ENCODE results near the gene ATR.
A peak's percentile ranks its signal among the peaks of the same experiment; 100 is the strongest.
"Not testable (repeated sequence)": the region's sequence is repeated elsewhere in the genome, so short reads cannot be mapped to it uniquely, and the experiment has no call there.

ATR gene

DNA sequence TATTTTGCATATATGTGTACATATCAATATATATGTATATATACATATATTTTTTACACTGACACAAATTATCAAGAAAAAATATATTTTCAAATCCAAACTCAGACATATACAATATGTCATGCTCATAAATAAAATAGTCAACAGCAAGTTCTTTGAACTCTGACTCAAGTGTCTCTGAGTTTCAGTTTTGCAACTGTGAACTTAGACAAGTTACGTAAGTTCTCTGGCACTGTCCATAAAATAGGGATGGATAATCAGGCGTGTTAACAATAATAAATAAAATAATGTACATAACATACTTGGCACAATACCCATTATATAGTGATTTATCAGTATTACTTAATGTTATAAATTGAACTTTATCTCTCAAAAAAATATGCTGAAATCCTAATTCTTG lies 118.6 kb downstream of the ATR start:
- H3K4me3 ChIP-seq (ENCODE audit: insufficient read depth, low read depth, low read length), result no peak overlapping the region
- H3K36me3 ChIP-seq (ENCODE audit: control insufficient read depth, insufficient read depth, low read length), result no peaks in the 10 kb centered on the region
- no peak overlapping the region for H3K27ac ChIP-seq (ENCODE audit: insufficient read depth, low read depth, low read length, poor library complexity, severe bottlenecking)
- H3K4me1 ChIP-seq (ENCODE audit: control insufficient read depth, insufficient read depth, low read length), result no peaks in the 10 kb centered on the region
- H3K27me3 ChIP-seq (ENCODE audit: control insufficient read depth, insufficient read depth, low read length, poor library complexity, severe bottlenecking), result no peaks in the 10 kb centered on the region
- WGBS, 2 experiments, result 100% methylated on average over 1 of the region's 2 CpGs
- H3K9me3 ChIP-seq (ENCODE audit: control insufficient read depth, low read length), result no peaks in the 10 kb centered on the region

DNA sequence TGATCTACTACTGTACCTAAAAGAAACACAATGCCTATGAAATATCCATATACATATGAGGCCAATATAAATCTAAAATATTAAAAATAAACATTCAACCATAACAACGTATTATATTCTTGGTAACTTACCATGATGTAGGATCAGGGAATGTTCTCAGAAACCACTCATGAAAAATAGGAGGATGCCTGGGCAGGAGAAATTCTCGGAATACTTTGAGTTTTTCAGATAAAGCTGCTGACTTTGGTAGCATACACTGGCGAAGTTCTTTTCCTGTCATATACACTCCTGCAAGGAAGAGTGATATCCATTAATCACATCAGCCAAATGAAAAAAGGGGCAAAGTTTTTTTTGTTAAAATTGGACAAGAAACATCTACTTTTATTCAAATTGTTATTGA lies 119.4 kb downstream of the ATR start:
- Histone ChIP-seq H3K27me3 (ENCODE audit: control insufficient read depth, insufficient read depth, low read length, poor library complexity, severe bottlenecking) (no peaks in the 10 kb centered on the region), H3K36me3 (ENCODE audit: control insufficient read depth, insufficient read depth, low read length) (no peaks in the 10 kb centered on the region), H3K9me3 (ENCODE audit: control insufficient read depth, low read length) (no peaks in the 10 kb centered on the region), H3K4me1 (ENCODE audit: control insufficient read depth, insufficient read depth, low read length) (no peaks in the 10 kb centered on the region), H3K27ac (ENCODE audit: insufficient read depth, low read depth, low read length, poor library complexity, severe bottlenecking) (no peak overlapping the region), H3K4me3 (ENCODE audit: insufficient read depth, low read depth, low read length) (no peak overlapping the region)
- 95 to 96% methylated on average over 3 of the region's 3 CpGs for WGBS, 2 experiments

DNA sequence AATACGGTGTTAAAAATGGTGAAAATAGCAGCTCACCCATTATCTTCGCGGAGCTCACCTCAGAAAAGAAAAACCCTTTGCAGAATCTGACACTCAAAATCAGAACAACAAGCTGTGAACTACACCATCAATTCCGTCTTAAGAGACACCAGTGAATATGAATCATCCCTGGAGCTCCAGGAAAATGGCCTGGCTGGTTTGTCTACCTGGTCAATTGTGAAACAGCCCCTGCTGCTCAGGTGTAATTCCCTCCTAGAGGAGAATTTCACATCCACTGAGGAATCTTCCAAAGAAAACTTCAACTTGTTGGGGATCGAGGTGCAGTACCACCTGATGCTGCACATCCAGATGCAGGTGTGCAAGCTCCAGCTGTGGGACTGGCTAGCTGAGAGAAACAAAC lies 127.7 kb downstream of the ATR start:
- no peak overlapping the region for H3K27ac ChIP-seq (ENCODE audit: insufficient read depth, low read depth, low read length, poor library complexity, severe bottlenecking)
- 91 to 95% methylated on average over 5 of the region's 5 CpGs for WGBS, 2 experiments
- no peaks in the 10 kb centered on the region for H3K4me1 ChIP-seq (ENCODE audit: control insufficient read depth, insufficient read depth, low read length)
- no peak overlapping the region for H3K4me3 ChIP-seq (ENCODE audit: insufficient read depth, low read depth, low read length)
- no peaks in the 10 kb centered on the region for H3K9me3 ChIP-seq (ENCODE audit: control insufficient read depth, low read length)
- no peaks in the 10 kb centered on the region for H3K36me3 ChIP-seq (ENCODE audit: control insufficient read depth, insufficient read depth, low read length)
- no peaks in the 10 kb centered on the region for H3K27me3 ChIP-seq (ENCODE audit: control insufficient read depth, insufficient read depth, low read length, poor library complexity, severe bottlenecking)

DNA sequence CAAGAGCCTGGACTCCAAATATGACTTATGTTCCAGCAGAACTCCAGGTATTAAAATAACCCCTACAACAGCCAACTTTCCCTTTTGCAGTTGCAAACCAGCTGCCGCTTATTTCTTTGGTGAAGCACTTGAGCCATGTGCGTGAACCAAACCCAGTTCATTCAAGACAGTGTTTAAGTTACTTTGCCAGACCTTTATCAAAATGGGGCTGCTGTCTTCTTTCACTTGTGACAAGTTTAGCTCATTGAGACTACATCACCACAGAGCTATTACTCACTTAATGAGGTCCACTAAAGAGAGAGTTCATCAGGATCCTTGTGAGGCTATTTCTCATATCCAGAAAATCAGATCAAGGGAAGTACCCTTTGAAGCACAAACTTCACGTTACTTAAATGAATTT lies 128.3 kb downstream of the ATR start:
- Histone ChIP-seq H3K27ac (ENCODE audit: insufficient read depth, low read depth, low read length, poor library complexity, severe bottlenecking) (no peak overlapping the region), H3K4me1 (ENCODE audit: control insufficient read depth, insufficient read depth, low read length) (no peaks in the 10 kb centered on the region), H3K9me3 (ENCODE audit: control insufficient read depth, low read length) (no peaks in the 10 kb centered on the region), H3K36me3 (ENCODE audit: control insufficient read depth, insufficient read depth, low read length) (no peaks in the 10 kb centered on the region), H3K4me3 (ENCODE audit: insufficient read depth, low read depth, low read length) (no peak overlapping the region), H3K27me3 (ENCODE audit: control insufficient read depth, insufficient read depth, low read length, poor library complexity, severe bottlenecking) (no peaks in the 10 kb centered on the region)
- 96 to 98% methylated on average over 3 of the region's 3 CpGs for WGBS, 2 experiments

DNA sequence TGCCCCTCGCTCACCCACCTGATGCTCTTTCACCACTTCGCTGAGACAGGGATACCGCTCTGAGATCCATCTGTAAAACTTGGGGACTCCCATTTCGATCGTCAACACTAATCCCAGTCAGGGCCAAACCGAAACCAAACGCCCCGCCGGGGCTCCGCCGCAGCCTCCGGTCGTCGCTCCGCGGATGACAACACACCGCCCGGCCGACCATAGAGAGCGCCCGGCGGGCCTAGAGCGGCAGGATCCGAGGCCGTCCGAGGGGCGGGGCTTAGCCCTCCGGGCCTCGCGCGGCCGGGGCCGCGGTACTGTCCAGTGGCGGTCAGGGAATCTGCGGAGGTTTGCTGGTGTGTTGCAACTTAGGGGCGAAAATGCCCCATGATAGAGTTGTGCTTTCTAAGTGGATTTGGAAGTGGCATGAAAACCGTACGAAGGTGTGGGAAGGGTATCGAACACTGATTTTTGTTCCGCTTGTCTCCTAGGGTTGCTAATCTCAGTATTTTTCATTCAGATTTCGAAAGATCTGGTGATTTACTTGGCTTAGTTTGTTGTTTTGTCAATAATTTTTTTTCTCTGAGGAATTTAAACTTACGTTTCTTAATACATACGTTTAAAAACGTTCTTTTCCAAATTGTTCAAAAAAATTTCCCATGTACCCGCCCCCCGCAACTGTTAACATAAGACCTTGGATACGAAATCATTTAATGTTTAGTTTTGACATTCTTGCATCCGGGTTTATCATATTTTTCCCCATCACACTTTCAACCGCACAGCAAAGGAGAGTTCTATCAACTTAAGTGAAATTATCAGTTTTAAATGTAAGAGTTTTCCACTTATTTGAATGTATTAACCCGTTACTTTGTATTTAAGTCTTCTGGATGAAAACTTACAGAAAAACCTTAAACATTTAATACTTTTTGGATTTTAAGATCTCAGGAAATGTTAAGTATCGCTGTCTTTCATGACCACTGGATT lies 130.4 kb downstream of the ATR start, which contains the start of gene XRN1:
Gene XRN1, minus strand, starts transcription at position 186 of the 972 bp plus-strand sequence. Its CDS starts 93 bp downstream, at position 93.
- peak within 1 kb of the TSS; percentile 92 for H3K4me3 ChIP-seq (ENCODE audit: insufficient read depth, low read depth, low read length)
- peak within 1 kb of the TSS; percentile 70 for H3K27ac ChIP-seq (ENCODE audit: insufficient read depth, low read depth, low read length, poor library complexity, severe bottlenecking)
- 10 to 11% methylated on average over 51 to 52 of the region's 52 CpGs for WGBS, 2 experiments
- no peaks in the 10 kb centered on the region for H3K36me3 ChIP-seq (ENCODE audit: control insufficient read depth, insufficient read depth, low read length)
- H3K4me1 ChIP-seq (ENCODE audit: control insufficient read depth, insufficient read depth, low read length), result no peaks in the 10 kb centered on the region
- no peaks in the 10 kb centered on the region for H3K9me3 ChIP-seq (ENCODE audit: control insufficient read depth, low read length)
- no peaks in the 10 kb centered on the region for H3K27me3 ChIP-seq (ENCODE audit: control insufficient read depth, insufficient read depth, low read length, poor library complexity, severe bottlenecking)

DNA sequence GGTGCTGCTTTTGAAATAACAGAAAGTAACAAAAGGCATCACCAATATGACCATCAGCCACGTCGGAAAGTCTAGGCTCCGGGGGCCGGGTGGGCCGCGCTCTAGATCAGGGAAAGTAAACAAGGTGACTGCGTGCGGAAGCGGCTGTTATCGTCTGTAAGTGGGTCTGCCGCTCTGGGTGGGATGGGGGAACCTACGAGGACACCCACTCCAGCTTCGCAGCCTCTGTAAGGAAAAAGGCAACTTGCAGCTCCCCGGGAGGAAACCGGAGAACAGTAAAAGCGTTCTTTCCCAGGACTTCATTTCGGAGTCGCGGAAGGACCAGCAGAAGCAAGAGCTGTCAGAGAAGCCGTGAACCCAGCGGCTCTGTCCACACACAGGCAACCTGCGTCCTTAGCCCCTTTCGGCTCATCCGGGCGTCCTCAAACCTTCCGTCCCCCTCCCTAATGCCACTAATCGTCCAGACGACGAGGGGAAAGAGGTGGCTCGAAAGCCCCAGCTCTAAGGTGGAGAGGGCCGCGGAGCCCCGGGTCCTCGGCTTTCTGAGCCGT lies 131.2 kb downstream of the ATR start:
- Histone ChIP-seq H3K4me3 (ENCODE audit: insufficient read depth, low read depth, low read length) (peak overlapping the region; percentile 92), H3K27ac (ENCODE audit: insufficient read depth, low read depth, low read length, poor library complexity, severe bottlenecking) (peak overlapping the region; percentile 70), H3K27me3 (ENCODE audit: control insufficient read depth, insufficient read depth, low read length, poor library complexity, severe bottlenecking) (no peaks in the 10 kb centered on the region), H3K36me3 (ENCODE audit: control insufficient read depth, insufficient read depth, low read length) (no peaks in the 10 kb centered on the region), H3K9me3 (ENCODE audit: control insufficient read depth, low read length) (no peaks in the 10 kb centered on the region), H3K4me1 (ENCODE audit: control insufficient read depth, insufficient read depth, low read length) (no peaks in the 10 kb centered on the region)
- WGBS, 2 experiments, result 0% methylated on average over 35 of the region's 35 CpGs

DNA sequence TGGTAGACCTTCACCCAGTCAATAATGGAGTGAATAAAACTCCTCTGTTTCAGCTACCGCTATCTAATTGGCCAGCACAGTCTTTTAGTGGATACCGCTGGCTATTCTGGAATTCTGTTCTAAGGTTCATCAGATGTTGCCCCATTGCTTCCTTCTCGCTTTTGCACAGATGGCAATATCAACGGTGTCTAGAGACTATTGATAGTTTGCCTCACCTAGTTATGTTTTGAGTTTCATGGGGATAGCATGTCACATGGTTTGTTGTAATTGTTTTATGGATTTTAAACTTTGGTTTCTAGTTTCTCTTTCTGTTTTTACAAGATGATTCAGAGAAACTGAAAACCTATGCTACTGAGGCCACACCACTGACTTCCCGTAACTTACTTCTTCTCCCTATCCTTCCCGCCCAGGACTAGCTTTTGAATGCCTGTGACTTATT lies 132.7 kb downstream of the ATR start:
- WGBS, 2 experiments, result 95 to 97% methylated on average over 6 of the region's 6 CpGs
- no peaks in the 10 kb centered on the region for H3K27me3 ChIP-seq (ENCODE audit: control insufficient read depth, insufficient read depth, low read length, poor library complexity, severe bottlenecking)
- no peaks in the 10 kb centered on the region for H3K4me1 ChIP-seq (ENCODE audit: control insufficient read depth, insufficient read depth, low read length)
- no peaks in the 10 kb centered on the region for H3K9me3 ChIP-seq (ENCODE audit: control insufficient read depth, low read length)
- no peak overlapping the region for H3K4me3 ChIP-seq (ENCODE audit: insufficient read depth, low read depth, low read length)
- no peaks in the 10 kb centered on the region for H3K36me3 ChIP-seq (ENCODE audit: control insufficient read depth, insufficient read depth, low read length)
- no peak overlapping the region for H3K27ac ChIP-seq (ENCODE audit: insufficient read depth, low read depth, low read length, poor library complexity, severe bottlenecking)

DNA sequence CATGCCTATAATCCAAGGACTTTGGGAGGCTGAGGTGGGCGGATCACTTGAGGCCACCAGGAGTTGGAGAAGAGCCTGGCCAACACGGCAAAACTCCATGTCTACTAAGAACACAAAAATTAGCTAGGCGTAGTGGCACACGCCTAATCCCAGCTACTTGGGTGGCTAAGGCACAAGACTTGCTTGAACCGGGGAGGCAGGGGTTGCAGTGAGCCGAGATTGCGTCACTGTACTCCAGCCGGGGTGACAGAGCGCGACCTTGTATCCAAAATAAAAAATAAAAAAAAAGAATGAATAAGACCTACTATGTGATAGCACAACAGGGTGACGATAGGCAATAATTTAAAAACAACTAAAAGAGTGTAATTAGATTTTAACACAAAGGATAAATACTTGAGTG lies 134.2 kb downstream of the ATR start:
- 94 to 97% methylated on average over 10 to 11 of the region's 11 CpGs for WGBS, 2 experiments
- H3K9me3 ChIP-seq (ENCODE audit: control insufficient read depth, low read length), result no peaks in the 10 kb centered on the region
- H3K4me1 ChIP-seq (ENCODE audit: control insufficient read depth, insufficient read depth, low read length), result no peaks in the 10 kb centered on the region
- H3K36me3 ChIP-seq (ENCODE audit: control insufficient read depth, insufficient read depth, low read length), result no peaks in the 10 kb centered on the region
- H3K27me3 ChIP-seq (ENCODE audit: control insufficient read depth, insufficient read depth, low read length, poor library complexity, severe bottlenecking), result no peaks in the 10 kb centered on the region
- no peak overlapping the region for H3K27ac ChIP-seq (ENCODE audit: insufficient read depth, low read depth, low read length, poor library complexity, severe bottlenecking)
- H3K4me3 ChIP-seq (ENCODE audit: insufficient read depth, low read depth, low read length), result no peak overlapping the region

DNA sequence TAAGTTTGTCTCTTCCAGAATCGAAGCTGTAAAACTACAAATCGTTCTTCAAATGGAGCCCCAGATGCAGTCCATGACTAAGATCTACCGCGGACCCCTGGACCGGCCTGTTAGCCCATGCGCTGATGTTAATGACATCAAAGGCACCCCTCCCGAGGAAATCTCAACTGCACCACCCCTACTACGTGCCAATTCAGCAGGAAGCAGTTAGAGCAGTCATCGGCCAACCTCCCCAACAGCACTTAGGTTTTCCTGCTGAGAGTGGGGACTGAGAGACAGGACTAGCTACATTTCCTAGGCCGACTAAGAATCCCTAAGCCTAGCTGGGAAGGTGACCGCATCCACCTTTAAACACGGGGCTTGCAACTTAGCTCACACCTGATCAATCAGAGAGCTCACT lies 135.5 kb downstream of the ATR start:
- H3K4me1 ChIP-seq (ENCODE audit: control insufficient read depth, insufficient read depth, low read length); H3K36me3 ChIP-seq (ENCODE audit: control insufficient read depth, insufficient read depth, low read length); H3K4me3 ChIP-seq (ENCODE audit: insufficient read depth, low read depth, low read length); H3K27ac ChIP-seq (ENCODE audit: insufficient read depth, low read depth, low read length, poor library complexity, severe bottlenecking); H3K27me3 ChIP-seq (ENCODE audit: control insufficient read depth, insufficient read depth, low read length, poor library complexity, severe bottlenecking); H3K9me3 ChIP-seq (ENCODE audit: control insufficient read depth, low read length): not testable (repeated sequence)
- 95 to 96% methylated on average over 12 of the region's 12 CpGs for WGBS, 2 experiments

DNA sequence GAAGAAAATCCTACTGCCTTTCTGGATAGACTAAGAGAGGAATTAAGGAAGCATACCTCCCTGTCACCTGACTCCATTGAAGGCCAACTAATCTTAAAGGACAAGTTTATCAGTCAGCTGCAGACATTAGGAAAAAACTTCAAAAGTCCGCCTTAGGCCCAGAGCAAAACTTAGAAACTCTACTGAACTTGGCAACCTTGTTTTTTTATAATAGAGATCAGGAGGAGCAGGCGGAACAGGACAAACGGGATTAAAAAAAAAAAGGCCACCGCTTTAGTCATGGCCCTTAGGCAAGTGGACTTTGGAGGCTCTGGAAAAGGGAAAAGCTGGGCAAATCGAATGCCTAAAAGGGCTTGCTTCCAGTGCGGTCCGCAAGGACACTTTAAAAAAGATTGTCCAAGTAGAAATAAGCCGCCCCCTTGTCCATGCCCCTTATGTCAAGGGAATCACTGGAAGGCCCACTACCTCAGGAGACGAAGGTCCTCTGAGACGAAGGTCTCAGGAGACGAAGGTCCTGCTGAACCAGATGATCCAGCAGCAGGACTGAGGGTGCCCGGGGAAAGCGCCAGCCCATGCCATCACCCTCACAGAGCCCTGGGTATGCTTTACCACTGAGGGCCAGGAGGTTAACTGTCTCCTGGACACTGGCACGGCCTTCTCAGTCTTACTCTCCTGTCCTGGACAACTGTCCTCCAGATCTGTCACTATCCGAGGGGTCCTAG lies 138.9 kb downstream of the ATR start:
- H3K27ac ChIP-seq (ENCODE audit: insufficient read depth, low read depth, low read length, poor library complexity, severe bottlenecking); H3K9me3 ChIP-seq (ENCODE audit: control insufficient read depth, low read length); H3K27me3 ChIP-seq (ENCODE audit: control insufficient read depth, insufficient read depth, low read length, poor library complexity, severe bottlenecking); H3K36me3 ChIP-seq (ENCODE audit: control insufficient read depth, insufficient read depth, low read length); H3K4me1 ChIP-seq (ENCODE audit: control insufficient read depth, insufficient read depth, low read length); H3K4me3 ChIP-seq (ENCODE audit: insufficient read depth, low read depth, low read length): not testable (repeated sequence)
- WGBS, 2 experiments, result 93 to 94% methylated on average over 14 to 15 of the region's 15 CpGs

All from ectodermal cell (in vitro differentiated cells).